ENCODE data around the gene ZNF518B.

GRCh38 chr4:10470505-10470904 lies 13.3 kb upstream of the ZNF518B start:
- TF ChIP-seq CTCF (IDR thresholded peaks at IDR 0.05) (no peak), POLR2A (IDR thresholded peaks at IDR 0.05) (no peak)

Data from breast epithelium (tissue), 3 donors.